HG03139 (cell line): ENCODE results near the gene CXXC5.

ENCODE experiments used
- ATAC-seq: cut with Tn5 transposase; IDR thresholded peaks from one replicate; pipeline ENCODE4 v1.9.1; 2021; ENCODE audit not compliant: unreplicated experiment

CXXC5 gene

DNA sequence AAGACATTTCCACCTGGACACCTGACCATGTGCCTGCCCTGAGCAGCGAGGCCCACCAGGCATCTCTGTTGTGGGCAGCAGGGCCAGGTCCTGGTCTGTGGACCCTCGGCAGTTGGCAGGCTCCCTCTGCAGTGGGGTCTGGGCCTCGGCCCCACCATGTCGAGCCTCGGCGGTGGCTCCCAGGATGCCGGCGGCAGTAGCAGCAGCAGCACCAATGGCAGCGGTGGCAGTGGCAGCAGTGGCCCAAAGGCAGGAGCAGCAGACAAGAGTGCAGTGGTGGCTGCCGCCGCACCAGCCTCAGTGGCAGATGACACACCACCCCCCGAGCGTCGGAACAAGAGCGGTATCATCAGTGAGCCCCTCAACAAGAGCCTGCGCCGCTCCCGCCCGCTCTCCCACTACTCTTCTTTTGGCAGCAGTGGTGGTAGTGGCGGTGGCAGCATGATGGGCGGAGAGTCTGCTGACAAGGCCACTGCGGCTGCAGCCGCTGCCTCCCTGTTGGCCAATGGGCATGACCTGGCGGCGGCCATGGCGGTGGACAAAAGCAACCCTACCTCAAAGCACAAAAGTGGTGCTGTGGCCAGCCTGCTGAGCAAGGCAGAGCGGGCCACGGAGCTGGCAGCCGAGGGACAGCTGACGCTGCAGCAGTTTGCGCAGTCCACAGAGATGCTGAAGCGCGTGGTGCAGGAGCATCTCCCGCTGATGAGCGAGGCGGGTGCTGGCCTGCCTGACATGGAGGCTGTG lies 32.4 kb downstream of the CXXC5 start:
- ATAC-seq, result no peak

- no peak for ATAC-seq
Measured at GRCh38 chr5:139681112-139681458, 32.9 kb downstream of the CXXC5 start.

- ATAC-seq, result no peak
Measured at GRCh38 chr5:139681466-139681865, 33.3 kb downstream of the CXXC5 start.

DNA sequence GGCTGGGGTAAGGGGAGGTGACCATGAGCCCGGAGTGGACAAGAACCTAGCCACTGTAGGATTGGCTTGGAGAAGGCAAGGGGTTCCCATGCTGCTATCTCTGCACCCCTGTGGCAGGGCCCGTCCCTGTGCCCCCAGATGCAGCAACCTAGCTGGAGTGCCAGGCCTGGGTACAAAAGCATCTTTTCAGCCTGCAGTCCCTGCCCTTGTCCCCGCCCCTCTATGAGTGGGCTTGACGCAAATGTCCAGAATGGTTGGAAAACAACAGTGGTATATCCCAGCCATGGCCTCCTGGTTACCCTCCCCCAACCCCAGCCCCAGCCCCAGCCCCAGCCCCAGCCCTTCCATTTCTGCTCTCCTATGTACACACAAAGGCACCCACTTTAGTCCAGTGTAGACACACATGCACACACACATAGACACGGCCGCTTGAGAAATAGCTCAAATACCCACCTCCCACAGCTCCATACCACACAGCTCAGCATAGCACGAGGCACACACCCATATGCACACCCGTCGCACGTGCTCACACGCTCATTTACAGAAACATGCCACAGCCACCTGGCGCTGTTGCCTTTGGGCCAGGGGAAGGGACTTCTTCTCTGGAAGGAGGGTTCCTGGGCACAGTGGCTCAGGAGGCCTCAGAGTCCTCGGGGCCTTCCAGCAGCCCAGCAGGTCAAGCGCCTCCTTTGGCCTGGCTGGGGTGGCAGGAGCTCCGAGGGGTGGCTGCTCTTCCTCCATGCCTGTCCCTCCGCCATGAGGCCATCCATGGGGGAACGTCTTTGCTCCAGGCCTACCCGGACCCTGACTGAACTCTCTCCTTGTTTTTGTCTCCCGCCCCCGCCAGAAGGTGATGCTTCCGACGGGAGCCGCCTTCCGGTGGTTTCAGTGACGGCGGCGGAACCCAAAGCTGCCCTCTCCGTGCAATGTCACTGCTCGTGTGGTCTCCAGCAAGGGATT lies 34.1 kb downstream of the CXXC5 start:
- no peak for ATAC-seq

GRCh38 chr5:139683295-139684271 lies 35.4 kb downstream of the CXXC5 start:
- ATAC-seq, result no peak

DNA sequence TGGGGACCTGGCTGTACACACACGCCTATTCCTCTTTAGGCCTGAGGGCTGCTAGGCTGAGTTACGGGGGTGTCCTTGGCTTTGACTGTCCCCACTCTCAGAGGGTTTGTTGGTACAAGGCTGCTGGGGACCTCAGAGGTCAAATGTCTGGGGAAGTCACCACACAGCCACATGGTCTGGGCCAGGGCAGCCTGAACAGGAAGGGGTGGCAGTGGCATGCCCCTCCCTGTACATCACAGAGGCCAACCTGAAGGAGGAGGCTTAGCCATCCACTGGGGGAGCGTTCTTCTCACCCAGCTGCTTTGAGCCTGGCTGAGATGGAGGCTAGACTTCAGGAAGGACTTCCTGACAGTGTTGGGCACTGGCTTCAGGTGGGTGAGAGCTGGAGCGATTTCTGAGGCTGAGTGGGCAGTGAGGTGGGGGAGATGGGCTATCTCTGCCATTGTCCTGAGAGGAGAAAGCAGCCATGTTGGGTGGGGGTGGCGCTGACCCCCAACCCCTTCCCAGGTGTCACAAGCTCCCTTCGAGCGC lies 36.3 kb downstream of the CXXC5 start:
- ATAC-seq, result no peak

DNA sequence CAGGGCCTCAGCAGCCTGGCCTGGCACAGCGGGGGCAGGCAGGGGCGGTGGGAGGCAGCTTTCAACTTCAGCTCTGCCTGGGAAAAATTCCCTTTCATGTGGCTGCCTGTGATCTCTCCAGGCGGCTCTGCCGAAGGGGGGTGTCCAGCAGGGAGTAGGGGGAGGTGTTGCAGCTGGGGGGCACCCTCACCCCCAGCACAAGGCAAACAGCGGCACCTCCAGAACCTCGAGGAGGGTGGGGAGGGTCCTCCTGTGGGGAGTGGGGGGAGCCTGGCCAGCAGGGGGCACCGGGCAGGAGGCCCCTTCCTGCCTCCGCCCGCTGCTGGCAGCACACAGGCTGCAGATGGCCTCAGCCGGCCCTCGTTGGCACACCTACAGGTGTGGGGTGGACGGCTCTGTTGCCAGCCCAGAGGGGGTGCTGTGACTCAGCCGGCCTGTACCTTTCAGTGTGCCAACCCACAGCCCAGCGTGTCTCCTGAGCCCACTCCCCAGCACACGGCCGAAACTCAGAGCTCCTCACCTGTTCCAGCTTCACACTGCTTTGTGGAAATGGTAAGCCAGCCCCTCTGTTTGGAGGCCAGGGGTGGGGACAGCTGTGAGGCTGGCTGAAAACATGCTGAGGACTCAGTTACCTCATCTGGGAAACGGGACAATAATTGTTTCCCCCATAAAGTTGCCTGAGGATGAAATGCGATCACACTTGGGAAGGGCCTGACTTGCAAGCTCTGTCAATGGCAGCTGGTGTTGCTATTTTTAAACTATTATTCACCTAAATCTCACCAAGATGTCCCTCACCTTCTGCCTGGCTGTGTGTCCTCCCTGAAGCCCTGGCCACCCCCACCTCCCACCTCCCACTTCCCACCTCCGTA lies 37.0 kb downstream of the CXXC5 start:
- ATAC-seq, result no peak

DNA sequence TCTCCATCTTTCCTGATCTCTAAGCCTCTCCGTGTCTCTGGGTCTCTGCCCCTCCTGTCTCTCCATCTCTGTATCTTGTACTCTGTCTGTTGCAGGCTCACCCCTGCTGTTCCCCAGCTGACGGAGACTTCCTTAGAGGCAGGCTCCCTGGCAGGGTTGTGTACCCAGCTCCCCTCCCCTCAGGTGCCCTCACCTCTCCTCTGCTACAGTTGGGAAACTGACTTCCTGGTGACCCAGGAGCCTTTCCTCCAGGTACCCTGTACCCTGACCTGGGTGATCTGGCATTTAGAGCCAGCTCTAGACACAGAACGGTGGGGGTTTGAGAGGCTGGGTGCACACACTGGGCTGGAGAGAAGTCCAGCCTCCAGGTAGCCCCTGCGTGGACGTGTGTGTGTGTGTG lies 37.7 kb downstream of the CXXC5 start:
- no peak for ATAC-seq

DNA sequence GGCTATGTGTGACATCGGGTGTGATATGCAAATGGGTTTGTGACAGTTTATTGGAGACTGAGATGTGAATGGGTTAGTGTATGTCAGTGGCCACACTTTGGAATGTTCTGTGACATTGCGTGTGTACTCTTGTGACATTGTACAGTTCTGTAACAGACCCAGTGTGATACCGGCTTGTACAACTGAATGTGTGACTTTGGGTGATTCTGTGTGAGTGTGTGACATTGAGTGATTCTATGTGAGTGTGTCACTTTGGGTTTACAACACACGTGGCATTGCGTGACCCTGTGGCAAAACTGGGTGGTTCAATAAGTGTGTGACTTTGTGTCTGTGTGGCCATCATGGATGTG lies 38.2 kb downstream of the CXXC5 start:
- ATAC-seq, result no peak

DNA sequence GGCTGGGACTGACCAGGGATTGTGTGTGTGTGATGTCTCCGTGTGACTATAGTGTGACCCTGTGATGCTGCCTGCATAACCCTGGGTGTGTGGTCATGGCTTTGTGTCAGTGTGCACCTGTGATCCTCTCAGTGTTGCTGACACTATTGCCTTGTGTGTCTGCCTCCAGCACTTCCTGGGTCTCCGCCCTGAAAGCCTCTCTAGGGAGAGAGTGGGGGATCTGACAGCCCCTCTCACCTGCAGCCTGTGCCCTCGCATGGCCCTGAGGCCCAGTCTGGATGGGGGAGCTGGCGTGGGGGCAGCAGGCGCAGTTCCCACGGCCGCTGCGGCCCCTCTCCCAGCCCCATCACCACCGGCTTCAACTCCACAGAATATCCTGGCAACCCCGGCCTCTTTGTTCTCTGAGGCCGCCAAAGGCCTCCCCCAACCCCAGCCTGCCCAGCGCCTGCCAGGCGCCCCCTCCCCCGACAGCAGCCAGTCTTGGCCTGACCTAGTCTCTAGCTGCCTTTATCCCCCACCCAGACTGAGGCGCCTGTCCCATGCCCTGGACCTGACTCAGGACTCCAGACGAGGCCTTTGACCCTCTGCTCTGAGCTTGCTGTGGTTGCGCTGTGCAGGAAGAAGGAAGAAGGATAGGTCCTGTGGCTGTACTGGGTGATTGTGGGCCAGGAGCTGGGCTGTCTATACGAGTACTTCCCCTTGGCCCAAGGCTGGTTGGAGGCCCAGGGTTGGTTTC lies 38.7 kb downstream of the CXXC5 start:
- ATAC-seq, result no peak

DNA sequence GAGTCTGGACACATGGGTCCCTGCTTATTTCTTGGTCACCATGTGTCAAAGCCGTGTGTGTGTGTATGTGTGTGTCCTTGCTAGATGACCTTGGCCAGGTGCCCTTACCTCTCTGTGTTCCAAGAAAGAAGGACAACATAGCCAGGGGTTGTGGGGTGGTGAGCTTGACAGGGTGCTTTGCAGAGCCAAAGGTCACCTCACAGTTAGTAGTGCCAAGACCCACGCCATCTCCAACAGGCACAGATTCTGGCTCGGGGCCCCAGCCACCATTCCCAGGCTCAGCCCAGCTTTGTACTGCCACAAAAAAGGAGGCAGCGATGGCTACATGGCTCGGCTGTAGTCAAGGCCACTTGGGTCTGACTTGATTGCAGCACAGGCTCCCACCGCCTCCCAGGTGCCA lies 39.5 kb downstream of the CXXC5 start:
- no peak for ATAC-seq

DNA sequence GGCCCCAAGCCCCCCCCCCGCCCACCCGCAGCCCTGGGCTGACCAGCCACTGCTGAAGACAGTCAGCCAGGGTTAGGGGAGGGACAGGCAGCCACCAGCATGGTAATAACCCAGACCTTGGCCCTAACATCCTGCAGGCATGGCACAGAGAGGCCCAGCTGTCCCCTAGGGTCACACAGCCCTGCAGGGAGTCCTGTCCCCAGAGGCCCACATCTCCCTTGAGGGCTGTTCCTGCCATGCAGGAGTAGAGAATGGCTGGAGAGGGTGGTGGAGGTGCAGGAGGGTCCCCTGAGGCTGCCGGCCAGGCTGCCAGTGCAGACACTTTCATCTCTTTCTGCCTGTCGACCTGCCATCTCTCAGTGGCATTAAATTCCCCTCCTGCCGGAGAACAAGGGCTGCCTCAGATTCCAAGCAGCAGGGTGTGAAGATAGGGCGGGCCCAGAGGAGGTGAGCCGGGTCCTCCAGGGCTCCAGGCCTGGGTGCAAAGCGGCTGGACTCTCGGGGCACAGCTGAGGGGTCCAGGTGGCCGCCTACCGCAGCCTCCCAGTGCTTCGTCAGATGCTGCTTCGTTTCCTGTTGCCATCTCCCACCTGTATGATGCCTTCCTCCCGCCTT lies 40.0 kb downstream of the CXXC5 start:
- ATAC-seq, result no peak

DNA sequence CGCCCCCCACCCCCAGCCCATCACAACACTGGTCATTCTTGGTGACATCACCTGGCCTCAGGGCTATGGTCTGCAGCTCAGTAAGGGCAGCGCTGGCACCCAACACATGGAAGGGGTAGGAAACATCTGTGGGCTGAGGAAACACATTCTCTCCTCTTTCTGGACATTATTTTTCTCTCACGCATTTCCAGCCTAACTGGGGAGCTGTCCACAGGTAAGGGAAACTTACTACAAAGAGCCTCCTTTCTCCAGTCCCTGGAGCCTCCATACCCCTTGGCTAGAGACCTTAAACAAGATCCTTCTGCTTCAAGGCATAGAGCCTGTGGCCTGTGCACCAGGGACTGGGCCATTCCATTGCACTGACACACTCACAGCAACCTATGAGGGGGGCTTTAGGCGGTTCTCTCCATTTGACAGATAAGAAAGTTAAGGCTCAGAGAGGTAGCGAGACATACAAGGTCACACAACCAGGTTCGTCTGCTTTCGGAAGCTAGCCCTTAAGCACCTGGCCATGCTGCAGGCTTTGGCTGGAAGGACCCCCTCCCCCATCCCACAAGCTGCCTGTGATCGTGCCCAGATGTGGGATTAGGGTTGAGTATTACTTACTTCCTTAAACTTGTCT lies 40.7 kb downstream of the CXXC5 start:
- no peak for ATAC-seq

DNA sequence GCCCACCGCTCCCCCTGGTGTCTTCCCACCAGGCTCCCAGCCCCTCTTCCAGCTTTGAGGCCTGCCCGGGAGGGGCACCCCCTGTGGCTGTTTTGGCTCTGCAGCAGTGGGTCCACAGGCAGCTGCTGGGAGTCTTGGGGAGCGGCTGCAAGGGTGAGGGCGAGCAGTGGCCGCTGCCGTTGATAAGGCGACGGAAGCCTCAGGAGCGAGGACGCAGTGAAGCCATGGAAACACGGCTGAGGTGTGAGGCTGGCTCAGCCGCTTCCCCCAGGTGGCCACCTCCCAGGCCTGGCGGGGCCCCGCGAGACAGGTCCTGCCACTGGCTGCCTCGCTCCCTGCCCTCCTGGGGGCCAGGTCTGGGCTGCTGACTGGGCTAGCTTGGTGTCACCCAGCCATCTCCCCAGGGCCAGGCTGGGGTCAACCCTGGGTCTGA lies 41.5 kb downstream of the CXXC5 start:
- no peak for ATAC-seq

- no peak for ATAC-seq
Measured at GRCh38 chr5:139690064-139690802, 42.1 kb downstream of the CXXC5 start.

DNA sequence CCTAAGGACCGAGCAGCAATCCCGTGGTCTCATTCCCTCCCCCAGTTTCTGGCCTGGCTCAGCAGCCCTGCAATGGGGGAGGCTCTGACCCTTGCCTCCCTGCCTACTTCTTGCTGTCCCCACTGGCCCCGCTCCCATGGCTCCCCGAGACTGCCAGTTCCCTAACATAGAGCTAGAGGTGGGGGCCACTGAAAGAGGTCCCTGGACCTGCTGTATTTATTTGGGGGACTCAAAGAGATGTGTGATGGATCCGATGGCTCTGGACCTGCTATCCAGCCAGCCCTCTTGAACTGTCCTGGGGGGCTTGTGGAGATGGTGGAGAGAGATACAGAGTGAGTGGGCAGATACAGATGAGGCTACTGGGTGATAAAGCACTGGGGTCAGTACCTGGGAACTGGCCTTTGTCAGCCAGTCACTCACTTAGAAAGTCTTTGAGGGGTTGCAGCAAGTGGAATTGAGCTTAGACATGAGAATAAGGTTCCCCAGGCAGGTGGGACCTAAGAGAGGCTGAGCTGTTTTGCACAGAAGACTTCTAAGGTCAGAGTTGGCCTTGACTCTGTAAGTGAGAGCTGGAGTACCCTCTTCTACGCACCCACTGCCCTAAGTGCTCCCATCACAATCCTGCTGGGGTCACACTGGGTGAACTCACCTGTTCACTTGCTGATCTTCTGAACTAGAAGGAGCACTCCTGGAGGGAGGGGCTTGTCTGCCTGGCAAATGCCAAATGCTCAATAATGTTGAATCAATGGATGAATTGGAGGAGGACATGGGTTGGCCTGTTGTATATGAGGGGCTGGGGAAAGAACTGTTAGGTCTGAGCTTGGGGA lies 42.9 kb downstream of the CXXC5 start:
- ATAC-seq, result no peak

- no peak for ATAC-seq
Measured at GRCh38 chr5:139692148-139692547, 44.0 kb downstream of the CXXC5 start.
